ENCODE data around the gene PAPOLA.

PAPOLA gene

DNA sequence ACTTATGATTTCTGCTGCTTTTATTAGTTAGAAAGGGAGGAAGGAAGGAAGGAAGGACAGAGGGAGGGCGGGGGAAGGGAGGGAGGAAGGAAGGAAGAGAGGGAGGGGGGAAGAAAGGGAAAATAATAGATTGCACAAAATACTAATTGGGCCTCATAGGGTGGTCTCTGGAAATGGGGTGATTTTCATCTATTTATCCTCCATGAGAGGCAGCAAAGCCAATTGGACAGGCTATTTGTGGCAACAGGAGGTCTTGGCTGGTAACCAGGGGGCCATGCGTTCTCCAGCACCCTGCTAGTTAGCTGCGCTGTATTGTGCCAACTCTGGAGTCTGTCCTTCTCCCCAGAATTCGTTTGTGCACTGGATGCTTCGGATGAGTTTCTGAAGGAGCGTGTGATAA, 24.1 kb upstream of the PAPOLA start:
- Histone ChIP-seq H3K9me3 (ENCODE audit: severe bottlenecking) (no peaks in the 10 kb centered on the region), H3K4me3 (ENCODE audit: severe bottlenecking) (no peak overlapping the region), H3K27me3 (ENCODE audit: insufficient read depth, poor library complexity, severe bottlenecking) (peaks cover 3% of the 10 kb centered on the region), H3K27ac (ENCODE audit: poor library complexity, severe bottlenecking) (no peak overlapping the region), H3K36me3 (ENCODE audit: low read depth) (no peaks in the 10 kb centered on the region), H3K4me1 (ENCODE audit: insufficient read depth, poor library complexity, severe bottlenecking) (no peaks in the 10 kb centered on the region)
- no peak for DNase-seq (ENCODE audit: low spot score)
- TF ChIP-seq, protein P1, sequence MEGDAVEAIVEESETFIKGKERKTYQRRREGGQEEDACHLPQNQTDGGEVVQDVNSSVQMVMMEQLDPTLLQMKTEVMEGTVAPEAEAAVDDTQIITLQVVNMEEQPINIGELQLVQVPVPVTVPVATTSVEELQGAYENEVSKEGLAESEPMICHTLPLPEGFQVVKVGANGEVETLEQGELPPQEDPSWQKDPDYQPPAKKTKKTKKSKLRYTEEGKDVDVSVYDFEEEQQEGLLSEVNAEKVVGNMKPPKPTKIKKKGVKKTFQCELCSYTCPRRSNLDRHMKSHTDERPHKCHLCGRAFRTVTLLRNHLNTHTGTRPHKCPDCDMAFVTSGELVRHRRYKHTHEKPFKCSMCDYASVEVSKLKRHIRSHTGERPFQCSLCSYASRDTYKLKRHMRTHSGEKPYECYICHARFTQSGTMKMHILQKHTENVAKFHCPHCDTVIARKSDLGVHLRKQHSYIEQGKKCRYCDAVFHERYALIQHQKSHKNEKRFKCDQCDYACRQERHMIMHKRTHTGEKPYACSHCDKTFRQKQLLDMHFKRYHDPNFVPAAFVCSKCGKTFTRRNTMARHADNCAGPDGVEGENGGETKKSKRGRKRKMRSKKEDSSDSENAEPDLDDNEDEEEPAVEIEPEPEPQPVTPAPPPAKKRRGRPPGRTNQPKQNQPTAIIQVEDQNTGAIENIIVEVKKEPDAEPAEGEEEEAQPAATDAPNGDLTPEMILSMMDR (IDR thresholded peaks at IDR 0.05; ENCODE audit: poor library complexity, severe bottlenecking) = no peak
- ATAC-seq (ENCODE audit: low read depth) = no peak

DNA sequence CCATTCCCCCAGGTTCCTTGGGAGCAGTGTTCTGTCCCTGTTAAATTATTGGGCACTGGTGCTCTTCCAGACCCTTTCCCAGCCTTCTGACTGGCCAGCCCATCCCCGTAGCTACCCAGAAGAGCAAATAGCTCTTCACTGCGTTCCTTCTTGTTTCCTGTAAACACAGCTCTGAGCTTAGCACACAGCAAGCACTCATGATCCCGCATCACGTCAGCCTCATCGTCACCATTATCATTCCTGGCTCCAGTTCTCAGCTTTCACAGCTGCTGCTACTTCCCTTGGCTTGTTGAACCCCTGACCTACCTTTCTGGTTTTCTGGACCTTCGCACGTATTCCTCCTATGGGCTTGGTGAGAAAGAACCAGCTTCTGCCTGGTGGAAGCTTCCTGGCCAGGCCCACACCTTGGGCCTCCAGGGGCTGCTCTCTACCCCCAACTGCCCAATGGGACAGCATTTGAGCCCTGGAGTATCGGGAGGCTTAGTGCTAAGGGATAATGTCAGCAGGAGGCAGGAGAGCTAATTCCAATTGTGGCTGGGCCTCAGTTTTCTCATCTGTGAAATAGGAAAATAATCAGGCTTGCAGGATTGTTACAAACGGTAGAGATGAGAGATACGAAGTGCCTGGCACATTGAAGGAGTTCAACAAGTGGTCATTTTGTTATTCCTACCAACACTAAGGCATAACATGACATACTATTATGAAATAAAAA, 22.6 kb upstream of the PAPOLA start:
- ATAC-seq (ENCODE audit: low read depth) (no peak), DNase-seq (ENCODE audit: low spot score) (no peak)
- H3K9me3 ChIP-seq (ENCODE audit: severe bottlenecking) = no peaks in the 10 kb centered on the region
- H3K27me3 ChIP-seq (ENCODE audit: insufficient read depth, poor library complexity, severe bottlenecking) = peaks cover 3% of the 10 kb centered on the region
- no peaks in the 10 kb centered on the region for H3K4me1 ChIP-seq (ENCODE audit: insufficient read depth, poor library complexity, severe bottlenecking)
- no peak overlapping the region for H3K4me3 ChIP-seq (ENCODE audit: severe bottlenecking)
- TF ChIP-seq, protein P1 (IDR thresholded peaks at IDR 0.05; ENCODE audit: poor library complexity, severe bottlenecking) = no peak
- H3K27ac ChIP-seq (ENCODE audit: poor library complexity, severe bottlenecking) = no peak overlapping the region
- H3K36me3 ChIP-seq (ENCODE audit: low read depth) = no peaks in the 10 kb centered on the region

DNA sequence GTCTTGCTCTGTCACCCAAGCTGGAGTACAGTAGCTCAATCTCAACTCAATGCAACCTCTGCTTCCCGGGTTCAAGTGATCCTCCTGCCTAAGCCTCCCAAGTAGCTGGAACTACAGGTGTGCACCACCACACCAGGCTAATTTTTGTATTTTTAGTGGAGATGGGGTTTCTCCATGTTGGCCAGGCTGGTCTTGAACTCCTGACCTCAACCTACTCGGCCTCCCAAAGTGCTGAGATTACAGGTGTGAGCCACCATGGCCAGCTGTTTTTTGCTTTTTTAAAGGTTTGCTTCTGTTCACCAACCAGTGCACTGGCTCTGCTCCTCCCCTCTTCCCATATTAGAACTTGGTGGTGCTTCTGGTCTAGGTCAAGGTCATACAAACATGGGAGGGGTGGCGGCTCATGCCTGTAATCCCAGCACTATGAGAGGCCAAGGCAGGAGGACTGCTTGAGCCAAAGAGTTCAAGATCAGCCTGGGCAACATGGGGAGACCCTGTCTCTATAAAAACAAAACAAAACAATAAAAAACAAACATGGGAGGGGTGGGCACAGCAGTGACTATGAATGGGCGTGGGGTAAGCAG, 20.4 kb upstream of the PAPOLA start:
- Histone ChIP-seq H3K4me1 (ENCODE audit: insufficient read depth, poor library complexity, severe bottlenecking) (no peaks in the 10 kb centered on the region), H3K9me3 (ENCODE audit: severe bottlenecking) (no peaks in the 10 kb centered on the region), H3K27ac (ENCODE audit: poor library complexity, severe bottlenecking) (no peak overlapping the region), H3K27me3 (ENCODE audit: insufficient read depth, poor library complexity, severe bottlenecking) (peaks cover 3% of the 10 kb centered on the region), H3K4me3 (ENCODE audit: severe bottlenecking) (no peak overlapping the region), H3K36me3 (ENCODE audit: low read depth) (no peaks in the 10 kb centered on the region)
- ATAC-seq (ENCODE audit: low read depth) (no peak), DNase-seq (ENCODE audit: low spot score) (no peak)
- TF ChIP-seq, protein P1 (IDR thresholded peaks at IDR 0.05; ENCODE audit: poor library complexity, severe bottlenecking) = no peak

DNA sequence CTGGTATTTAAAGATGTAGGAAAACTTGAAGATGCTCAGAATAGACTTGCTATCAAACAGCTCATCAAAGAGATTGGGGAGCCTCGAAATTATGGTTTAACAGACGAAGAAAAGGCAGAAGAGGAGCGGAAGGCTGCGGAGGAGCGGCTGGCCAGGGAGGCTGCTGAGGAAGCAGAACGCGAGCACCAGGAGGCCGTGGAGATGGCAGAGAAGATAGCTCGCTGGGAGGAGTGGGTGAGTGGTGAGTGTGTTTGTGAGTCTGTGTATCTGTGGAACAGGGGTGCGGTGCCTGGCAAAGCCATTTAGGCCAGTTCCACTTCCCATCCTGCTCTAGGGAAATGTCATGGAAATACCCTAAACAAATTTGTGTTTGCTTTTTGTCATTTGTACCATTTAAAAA, 19.2 kb upstream of the PAPOLA start:
- Histone ChIP-seq H3K4me1 (ENCODE audit: insufficient read depth, poor library complexity, severe bottlenecking) (no peaks in the 10 kb centered on the region), H3K27me3 (ENCODE audit: insufficient read depth, poor library complexity, severe bottlenecking) (no peaks in the 10 kb centered on the region), H3K36me3 (ENCODE audit: low read depth) (no peaks in the 10 kb centered on the region), H3K27ac (ENCODE audit: poor library complexity, severe bottlenecking) (no peak overlapping the region), H3K4me3 (ENCODE audit: severe bottlenecking) (no peak overlapping the region), H3K9me3 (ENCODE audit: severe bottlenecking) (no peaks in the 10 kb centered on the region)
- TF ChIP-seq, protein P1 (IDR thresholded peaks at IDR 0.05; ENCODE audit: poor library complexity, severe bottlenecking) = no peak
- no peak for ATAC-seq (ENCODE audit: low read depth)
- no peak for DNase-seq (ENCODE audit: low spot score)

DNA sequence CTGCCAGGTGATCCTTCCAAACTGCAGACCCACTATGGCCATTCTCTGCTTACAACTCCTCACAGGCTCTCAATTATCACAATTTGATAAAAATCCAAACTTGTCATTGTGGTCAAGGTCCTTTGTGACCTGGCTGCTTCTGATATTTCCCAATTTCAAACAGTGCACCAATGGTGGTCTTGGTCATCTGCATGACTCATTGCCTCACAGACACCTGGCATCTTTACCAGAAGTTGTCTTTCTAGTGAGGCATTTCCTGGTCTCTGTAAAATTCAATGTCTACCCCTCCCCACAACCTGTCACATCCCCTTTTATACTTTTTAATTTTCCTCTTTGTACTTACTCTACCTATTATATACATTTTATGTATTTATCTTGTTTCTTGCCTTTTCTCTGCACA, 17.8 kb upstream of the PAPOLA start:
- TF ChIP-seq, protein P1 (IDR thresholded peaks at IDR 0.05; ENCODE audit: poor library complexity, severe bottlenecking) = no peak
- H3K9me3 ChIP-seq (ENCODE audit: severe bottlenecking) = no peaks in the 10 kb centered on the region
- no peak overlapping the region for H3K27ac ChIP-seq (ENCODE audit: poor library complexity, severe bottlenecking)
- H3K27me3 ChIP-seq (ENCODE audit: insufficient read depth, poor library complexity, severe bottlenecking) = no peaks in the 10 kb centered on the region
- no peak for ATAC-seq (ENCODE audit: low read depth)
- H3K4me3 ChIP-seq (ENCODE audit: severe bottlenecking) = no peak overlapping the region
- DNase-seq (ENCODE audit: low spot score) = no peak
- H3K36me3 ChIP-seq (ENCODE audit: low read depth) = no peaks in the 10 kb centered on the region
- no peaks in the 10 kb centered on the region for H3K4me1 ChIP-seq (ENCODE audit: insufficient read depth, poor library complexity, severe bottlenecking)

All from RWPE2 (cell line).